Caki2 (cell line): ENCODE data around the gene ZSCAN5B. TPM values are rescaled to one million over a fixed set of nuclear protein-coding genes. Genes with fewer than 3 reads are reported as not detected.

Experiments
- total RNA-seq: library from RNA; depleted of rRNA; stranded (reverse); fragments of >200 nt; shearing (Covaris generic); gene quantifications from 2 replicates; pipeline ENCODE4 v1.2.3, GENCODE V29; 2014; ENCODE audit warnings: low replicate concordance; rRNA removed

The ZSCAN5B gene
- total RNA-seq, 1 experiment from 2014 or later = not detected

Other genes starting within 250 kb of the ZSCAN5B start
- gene NLRP8, start 250.0 kb downstream of the ZSCAN5B start, total RNA-seq = not detected in 2 replicates
- gene NLRP5, start 211.0 kb downstream of the ZSCAN5B start, total RNA-seq = not detected in 2 replicates
- 63.4 and 64.2 TPM in 2 replicates for gene ZNF787, start 76.5 kb downstream of the ZSCAN5B start, total RNA-seq
- 30.9 and 31.3 TPM in 2 replicates for gene ZNF444, start 56.5 kb downstream of the ZSCAN5B start, total RNA-seq
- gene GALP, start 21.8 kb downstream of the ZSCAN5B start, total RNA-seq = not detected in 2 replicates
- not detected in 2 replicates for gene ZSCAN5C, start 4.5 kb upstream of the ZSCAN5B start, total RNA-seq
- not detected in 2 replicates for gene EDDM13, start 75.0 kb upstream of the ZSCAN5B start, total RNA-seq
- 3.2 and 5.6 TPM in 2 replicates for gene ZSCAN5A, start 117.1 kb upstream of the ZSCAN5B start, total RNA-seq
- 0.51 TPM in 1 of 2 replicates, not detected in the other for gene ZNF582, start 195.8 kb upstream of the ZSCAN5B start, total RNA-seq
- 0.52 and 1.6 TPM in 2 replicates for gene ZNF583, start 206.5 kb upstream of the ZSCAN5B start, total RNA-seq